ENCODE results near the gene CYRIA. TPM values are rescaled to one million over a fixed set of nuclear protein-coding genes. Genes with fewer than 3 reads are reported as not detected.

The CYRIA gene
- total RNA-seq, 4 donors from 2014 or later = 3.3 to 8.0 (median 4.5) TPM

GRCh38 chr2:16687955-16688354, 22.3 kb upstream of the CYRIA start:
- in situ Hi-C loops (cut with MboI; ENCODE audit: low sequenced_read_pairs in 4 of 4) = no loop called here
- Histone ChIP-seq H3K4me1 (no peaks in the 10 kb centered on the region), H3K27me3 (no peaks in the 10 kb centered on the region), H3K4me3 (no peak overlapping the region), H3K36me3 (no peaks in the 10 kb centered on the region), H3K9me3 (no peaks in the 10 kb centered on the region), H3K27ac (no peak overlapping the region)
- ATAC-seq = no peak
- TF ChIP-seq, protein P1, sequence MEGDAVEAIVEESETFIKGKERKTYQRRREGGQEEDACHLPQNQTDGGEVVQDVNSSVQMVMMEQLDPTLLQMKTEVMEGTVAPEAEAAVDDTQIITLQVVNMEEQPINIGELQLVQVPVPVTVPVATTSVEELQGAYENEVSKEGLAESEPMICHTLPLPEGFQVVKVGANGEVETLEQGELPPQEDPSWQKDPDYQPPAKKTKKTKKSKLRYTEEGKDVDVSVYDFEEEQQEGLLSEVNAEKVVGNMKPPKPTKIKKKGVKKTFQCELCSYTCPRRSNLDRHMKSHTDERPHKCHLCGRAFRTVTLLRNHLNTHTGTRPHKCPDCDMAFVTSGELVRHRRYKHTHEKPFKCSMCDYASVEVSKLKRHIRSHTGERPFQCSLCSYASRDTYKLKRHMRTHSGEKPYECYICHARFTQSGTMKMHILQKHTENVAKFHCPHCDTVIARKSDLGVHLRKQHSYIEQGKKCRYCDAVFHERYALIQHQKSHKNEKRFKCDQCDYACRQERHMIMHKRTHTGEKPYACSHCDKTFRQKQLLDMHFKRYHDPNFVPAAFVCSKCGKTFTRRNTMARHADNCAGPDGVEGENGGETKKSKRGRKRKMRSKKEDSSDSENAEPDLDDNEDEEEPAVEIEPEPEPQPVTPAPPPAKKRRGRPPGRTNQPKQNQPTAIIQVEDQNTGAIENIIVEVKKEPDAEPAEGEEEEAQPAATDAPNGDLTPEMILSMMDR (IDR thresholded peaks at IDR 0.05 in 4 of 5, conservative IDR thresholded peaks at IDR 0.05 in 1 of 5) = no peak
- TF ChIP-seq POLR2A (IDR thresholded peaks at IDR 0.05) = no peak
- DNase-seq = no peak
- intact Hi-C loops (cut with DNase I; ENCODE audit: low total_unique reads) = no loop called here

DNA sequence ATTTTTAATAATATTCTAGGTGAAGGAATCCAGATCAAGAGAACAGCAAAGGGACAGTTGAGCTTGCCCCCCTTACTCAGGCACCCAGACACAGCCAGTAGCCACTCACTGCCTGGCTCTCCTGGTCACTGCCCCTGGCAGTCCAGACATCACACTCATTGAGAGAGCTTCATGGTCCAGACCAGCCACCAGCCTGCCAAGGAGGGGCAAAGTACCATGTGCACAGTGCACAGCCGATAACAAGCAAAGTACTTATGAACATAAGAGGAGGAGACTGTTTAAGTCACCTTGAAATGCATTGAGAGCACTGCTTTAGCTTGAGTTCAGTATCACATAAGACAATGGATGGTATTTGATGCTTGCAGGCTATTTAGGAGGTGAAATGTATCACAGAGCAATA, 21.6 kb upstream of the CYRIA start:
- ATAC-seq = no peak
- Histone ChIP-seq H3K36me3 (no peaks in the 10 kb centered on the region), H3K27ac (no peak overlapping the region), H3K9me3 (no peaks in the 10 kb centered on the region), H3K27me3 (no peaks in the 10 kb centered on the region), H3K4me1 (no peaks in the 10 kb centered on the region), H3K4me3 (no peak overlapping the region)
- no peak for DNase-seq
- intact Hi-C loops (cut with DNase I; ENCODE audit: low total_unique reads) (no loop called here), in situ Hi-C loops (cut with MboI; ENCODE audit: low sequenced_read_pairs in 4 of 4) (no loop called here)
- no peak for TF ChIP-seq POLR2A (IDR thresholded peaks at IDR 0.05)
- TF ChIP-seq, protein P1 (IDR thresholded peaks at IDR 0.05 in 4 of 5, conservative IDR thresholded peaks at IDR 0.05 in 1 of 5) = no peak

DNA sequence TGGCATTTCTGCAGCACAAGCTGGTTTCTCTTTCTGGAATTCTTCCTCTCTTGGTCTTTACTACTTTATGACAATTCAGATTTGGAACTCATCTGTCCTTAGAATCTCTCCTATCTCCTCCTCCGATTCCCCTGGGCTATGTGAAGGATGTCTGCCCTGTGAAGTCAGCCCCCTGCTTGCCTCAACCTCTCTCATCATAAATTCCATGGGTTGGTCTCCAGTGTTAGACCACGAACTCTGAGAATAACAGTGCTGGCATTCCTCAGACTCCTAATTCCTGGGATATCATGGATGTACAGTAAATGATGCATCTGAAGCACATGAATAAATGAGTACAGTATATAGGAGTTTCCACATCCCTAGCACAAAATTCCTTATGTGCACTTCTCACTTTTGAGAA, 21.0 kb upstream of the CYRIA start:
- ATAC-seq = no peak
- H3K4me1 ChIP-seq = no peaks in the 10 kb centered on the region
- no peaks in the 10 kb centered on the region for H3K36me3 ChIP-seq
- H3K9me3 ChIP-seq = no peaks in the 10 kb centered on the region
- no peak for DNase-seq
- in situ Hi-C loops (cut with MboI; ENCODE audit: low sequenced_read_pairs in 4 of 4) = no loop called here
- intact Hi-C loops (cut with DNase I; ENCODE audit: low total_unique reads) = no loop called here
- no peaks in the 10 kb centered on the region for H3K27me3 ChIP-seq
- TF ChIP-seq POLR2A (IDR thresholded peaks at IDR 0.05) = no peak
- TF ChIP-seq, protein P1 (IDR thresholded peaks at IDR 0.05 in 4 of 5, conservative IDR thresholded peaks at IDR 0.05 in 1 of 5) = no peak
- H3K4me3 ChIP-seq = no peak overlapping the region
- H3K27ac ChIP-seq = no peak overlapping the region

DNA sequence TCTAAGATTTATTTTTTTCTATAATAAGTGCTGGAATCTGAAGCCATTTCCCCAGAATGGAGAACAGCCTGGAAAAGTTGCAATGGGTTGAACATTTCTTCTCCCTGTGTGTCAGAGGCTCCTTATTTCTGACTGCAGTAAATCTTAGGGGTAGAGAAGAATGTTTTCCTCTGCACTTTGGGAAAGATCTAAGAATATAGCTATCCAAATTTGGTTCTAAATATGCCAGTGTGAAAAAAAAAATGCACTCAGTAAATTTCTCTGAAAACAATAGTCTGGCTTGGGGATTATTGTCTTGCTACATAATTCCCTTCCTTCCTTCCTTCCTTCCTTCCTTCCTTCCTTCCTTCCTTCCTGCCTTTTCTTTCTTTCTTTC, 19.7 kb upstream of the CYRIA start:
- TF ChIP-seq POLR2A (IDR thresholded peaks at IDR 0.05) = no peak
- TF ChIP-seq, protein P1 (IDR thresholded peaks at IDR 0.05 in 4 of 5, conservative IDR thresholded peaks at IDR 0.05 in 1 of 5) = no peak
- intact Hi-C loops (cut with DNase I; ENCODE audit: low total_unique reads) (no loop called here), in situ Hi-C loops (cut with MboI; ENCODE audit: low sequenced_read_pairs in 4 of 4) (no loop called here)
- Histone ChIP-seq H3K4me1 (no peaks in the 10 kb centered on the region), H3K27me3 (no peaks in the 10 kb centered on the region), H3K4me3 (no peak overlapping the region), H3K9me3 (no peaks in the 10 kb centered on the region), H3K27ac (no peak overlapping the region), H3K36me3 (no peaks in the 10 kb centered on the region)
- ATAC-seq (no peak), DNase-seq (no peak)

DNA sequence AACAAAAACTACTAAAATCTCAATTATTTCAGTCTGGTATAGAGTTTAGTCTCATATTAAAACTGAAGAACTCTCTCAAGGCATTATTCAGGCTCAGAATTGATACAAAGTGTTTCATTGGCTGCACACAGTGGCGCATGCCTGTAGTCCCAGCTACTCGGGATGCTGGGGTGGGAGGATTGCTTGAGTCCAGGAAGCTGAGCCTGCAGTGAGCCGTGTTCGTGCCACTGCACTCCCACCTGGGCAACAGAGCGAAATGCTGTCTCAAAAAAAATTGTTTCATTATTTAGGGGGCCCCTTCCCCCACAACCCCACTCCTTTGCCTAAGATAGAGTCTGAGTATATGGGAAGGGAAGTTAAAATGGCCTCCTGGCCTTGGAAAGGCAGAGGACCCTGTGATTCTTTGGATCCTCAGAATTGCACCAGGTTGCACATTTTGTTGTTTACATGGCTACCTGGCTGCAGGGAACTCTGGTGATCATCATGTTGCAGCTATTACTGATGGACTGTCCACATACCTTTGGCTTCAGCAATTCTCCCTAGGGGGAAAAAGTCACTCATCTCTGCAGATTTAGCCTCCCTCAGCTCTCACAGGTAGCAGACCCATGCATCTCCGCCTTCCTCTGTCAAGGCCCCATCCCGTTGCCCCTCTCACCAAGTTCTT, 19.2 kb upstream of the CYRIA start:
- DNase-seq = no peak
- Histone ChIP-seq H3K9me3 (no peaks in the 10 kb centered on the region), H3K27ac (no peak overlapping the region), H3K36me3 (no peaks in the 10 kb centered on the region), H3K27me3 (no peaks in the 10 kb centered on the region), H3K4me3 (no peak overlapping the region), H3K4me1 (no peaks in the 10 kb centered on the region)
- TF ChIP-seq, protein P1 (IDR thresholded peaks at IDR 0.05 in 4 of 5, conservative IDR thresholded peaks at IDR 0.05 in 1 of 5) = no peak
- TF ChIP-seq POLR2A (IDR thresholded peaks at IDR 0.05) = no peak
- no peak for ATAC-seq
- intact Hi-C loops (cut with DNase I; ENCODE audit: low total_unique reads) (no loop called here), in situ Hi-C loops (cut with MboI; ENCODE audit: low sequenced_read_pairs in 4 of 4) (no loop called here)
